PC-9 (cell line): ENCODE data around the gene SLC39A10. TPM values are rescaled to one million over a fixed set of nuclear protein-coding genes. Genes with fewer than 3 reads are reported as not detected.

ENCODE experiments used
- BruUV-seq: library from RNA; stranded (reverse); fragments of 400-500 nt; replicated peaks from 2 replicates; lab custom pipeline; 2021; lab: Mats Ljungman, UMichigan
- CTCF ChIA-PET: fragments of 300-600 bp; sonication (Branson Sonifier 250); formaldehyde crosslinking; loops from one replicate; lab custom pipeline; 2022; ENCODE audit warnings: antibody characterized with exemption; lab: Charles Lee
- POLR2A ChIA-PET: fragments of 300-600 bp; sonication (Branson Sonifier 250); formaldehyde crosslinking; loops from one replicate; lab custom pipeline; 2022; ENCODE audit warnings: antibody characterized with exemption; ENCODE audit not compliant: unreplicated experiment; lab: Charles Lee
- DNase-seq, 2 experiments: peaks; one replicate each; pipeline versions ENCODE4 v3.0.0 to v3.0.0-alpha.2; 2015 to 2022; ENCODE audit warnings: mixed read lengths in 1 of 2
- H2AFZ ChIP-seq: fragments of 200-600 bp; sonication (generic); 2 replicates; pipeline ENCODE4 v1.8.1; 2017; ENCODE audit warnings: antibody characterized with exemption
- H3F3A ChIP-seq: fragments of 200-600 bp; sonication (generic); 2 replicates; pipeline ENCODE4 v1.8.1; 2017; ENCODE audit warnings: antibody characterized with exemption, mild to moderate bottlenecking, low read depth; ENCODE audit not compliant: insufficient read depth
- H3K27ac ChIP-seq: fragments of 200-600 bp; sonication (generic); 2 replicates; pipeline ENCODE4 v1.6.1; 2016; ENCODE audit warnings: mixed run types
- H3K27me3 ChIP-seq: fragments of 200-600 bp; sonication (generic); 2 replicates; pipeline ENCODE4 v1.6.1; 2016; ENCODE audit warnings: low read depth, mixed run types; ENCODE audit not compliant: insufficient read depth
- H3K36me3 ChIP-seq: fragments of 200-600 bp; sonication (generic); 2 replicates; pipeline ENCODE4 v1.6.1; 2016; ENCODE audit warnings: low read depth, mixed run types
- H3K4me1 ChIP-seq: fragments of 200-600 bp; sonication (generic); replicated peaks from 2 replicates; pipeline ENCODE4 v1.6.1; 2016; ENCODE audit warnings: mixed run types; ENCODE audit not compliant: insufficient read depth
- H3K4me2 ChIP-seq: fragments of 200-600 bp; sonication (generic); 2 replicates; pipeline ENCODE4 v1.6.1; 2017; ENCODE audit warnings: mixed run types
- H3K4me3 ChIP-seq: fragments of 200-600 bp; sonication (generic); 2 replicates; pipeline ENCODE4 v1.6.1; 2016; ENCODE audit warnings: mixed run types
- H3K79me2 ChIP-seq: fragments of 200-600 bp; sonication (generic); 2 replicates; pipeline ENCODE4 v1.6.1; 2017; ENCODE audit warnings: low read depth, mixed run types
- H3K9me2 ChIP-seq: fragments of 200-600 bp; sonication (generic); 2 replicates; pipeline ENCODE4 v1.8.1; 2017; ENCODE audit warnings: mild to moderate bottlenecking; ENCODE audit not compliant: insufficient read depth
- H3K9me3 ChIP-seq: fragments of 200-600 bp; sonication (generic); 2 replicates; pipeline ENCODE4 v1.8.1; 2016; ENCODE audit warnings: low read depth; ENCODE audit not compliant: insufficient read depth
- H4K20me1 ChIP-seq: fragments of 200-600 bp; sonication (generic); 2 replicates; pipeline ENCODE4 v1.8.1; 2017; ENCODE audit not compliant: insufficient read depth
- EZH2 ChIP-seq: fragments of 200-600 bp; sonication (generic); IDR thresholded peaks from 2 replicates; pipeline ENCODE4 v1.8.0; 2017; ENCODE audit warnings: antibody characterized with exemption, low read depth
- intact Hi-C: fragments of 100-400 bp; cut with micrococcal nuclease; formaldehyde crosslinking; loops from one replicate; pipeline ENCODE4 v1.10.0; 2022; ENCODE audit not compliant: unreplicated experiment
- total RNA-seq: library from RNA; stranded (reverse); gene quantifications from 2 replicates; pipeline ENCODE4 v1.2.3, GENCODE V29; 2021
- TF ChIP-seq, protein P1 (sequence below): fragments of 200-600 bp; sonication (generic); conservative IDR thresholded peaks from 2 replicates; pipeline ENCODE4 v1.6.1; 2017; ENCODE audit warnings: mixed run types, antibody characterized with exemption, mild to moderate bottlenecking, moderate library complexity

SLC39A10 gene
- total RNA-seq, 1 experiment from 2014 or later: 43.7 TPM

DNA sequence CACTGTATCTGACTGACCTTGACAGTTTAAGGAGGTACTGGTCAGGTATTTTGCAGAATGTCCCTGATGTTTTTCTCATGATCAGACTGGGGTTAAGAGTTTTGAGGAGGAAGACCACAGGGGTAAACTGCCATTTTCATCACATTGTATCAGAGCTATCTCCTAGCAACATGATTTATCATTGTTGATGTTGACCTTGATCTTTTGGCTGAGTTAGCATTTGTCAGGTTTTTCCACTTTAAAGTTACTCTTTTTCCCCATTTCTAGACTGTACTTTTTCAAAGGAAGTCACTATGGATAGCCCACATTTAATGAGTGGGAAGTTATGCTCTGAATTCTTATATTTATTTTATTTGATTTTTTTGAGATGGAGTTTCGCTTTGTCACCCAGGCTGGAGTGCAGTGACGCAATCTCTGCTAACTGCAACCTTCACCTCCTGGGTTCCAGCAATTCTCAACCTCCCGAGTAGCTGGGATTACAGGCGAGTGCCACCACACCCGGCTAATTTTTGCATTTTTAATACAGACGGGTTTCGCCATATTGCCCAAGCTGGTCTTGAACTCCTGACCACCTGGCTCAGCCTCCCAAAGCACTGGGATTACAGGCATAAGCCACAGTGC lies 17.7 kb upstream of the SLC39A10 start:
- no TSS peak for BruUV-seq

DNA sequence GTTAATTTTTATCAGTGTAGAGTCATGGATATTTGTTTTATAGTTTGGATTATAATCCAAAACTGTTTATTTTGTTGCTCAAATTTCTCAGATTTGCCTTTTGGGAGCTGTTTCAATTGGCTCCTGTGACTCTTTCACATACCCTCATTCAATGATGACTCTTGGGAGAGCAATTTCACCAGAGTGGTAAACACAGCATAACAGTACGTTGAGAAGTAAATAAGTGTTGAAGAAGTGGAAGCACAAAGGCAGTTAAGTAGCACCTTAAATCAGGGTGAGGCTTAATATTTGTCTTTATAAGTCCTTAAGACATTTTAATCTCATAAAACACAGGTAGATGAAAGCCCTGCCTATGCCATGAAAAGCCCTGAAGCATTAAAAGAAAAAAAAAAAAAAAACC lies 17.1 kb upstream of the SLC39A10 start:
- no peak overlapping the region for H3K4me3 ChIP-seq
- TF ChIP-seq, protein P1, sequence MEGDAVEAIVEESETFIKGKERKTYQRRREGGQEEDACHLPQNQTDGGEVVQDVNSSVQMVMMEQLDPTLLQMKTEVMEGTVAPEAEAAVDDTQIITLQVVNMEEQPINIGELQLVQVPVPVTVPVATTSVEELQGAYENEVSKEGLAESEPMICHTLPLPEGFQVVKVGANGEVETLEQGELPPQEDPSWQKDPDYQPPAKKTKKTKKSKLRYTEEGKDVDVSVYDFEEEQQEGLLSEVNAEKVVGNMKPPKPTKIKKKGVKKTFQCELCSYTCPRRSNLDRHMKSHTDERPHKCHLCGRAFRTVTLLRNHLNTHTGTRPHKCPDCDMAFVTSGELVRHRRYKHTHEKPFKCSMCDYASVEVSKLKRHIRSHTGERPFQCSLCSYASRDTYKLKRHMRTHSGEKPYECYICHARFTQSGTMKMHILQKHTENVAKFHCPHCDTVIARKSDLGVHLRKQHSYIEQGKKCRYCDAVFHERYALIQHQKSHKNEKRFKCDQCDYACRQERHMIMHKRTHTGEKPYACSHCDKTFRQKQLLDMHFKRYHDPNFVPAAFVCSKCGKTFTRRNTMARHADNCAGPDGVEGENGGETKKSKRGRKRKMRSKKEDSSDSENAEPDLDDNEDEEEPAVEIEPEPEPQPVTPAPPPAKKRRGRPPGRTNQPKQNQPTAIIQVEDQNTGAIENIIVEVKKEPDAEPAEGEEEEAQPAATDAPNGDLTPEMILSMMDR: no peak
- no peak for TF ChIP-seq EZH2
- no peak overlapping the region for H3K4me2 ChIP-seq
- no peak overlapping the region for H2AFZ ChIP-seq
- no peaks in the 10 kb centered on the region for H3K9me2 ChIP-seq
- H3K4me1 ChIP-seq: no peaks in the 10 kb centered on the region
- H3K9me3 ChIP-seq: no peaks in the 10 kb centered on the region
- BruUV-seq: no TSS peak
- ChIA-PET CTCF (no interaction called here), POLR2A (no interaction called here)
- H3K36me3 ChIP-seq: no peaks in the 10 kb centered on the region
- DNase-seq: no peak
- H3K27ac ChIP-seq: no peak overlapping the region
- no peaks in the 10 kb centered on the region for H3K27me3 ChIP-seq
- intact Hi-C loops: no loop called here
- no peaks in the 10 kb centered on the region for H3K79me2 ChIP-seq
- H3F3A ChIP-seq: no peaks in the 10 kb centered on the region
- H4K20me1 ChIP-seq: no peaks in the 10 kb centered on the region

More for the DNA sequence above, 17.7 kb upstream of the SLC39A10 start:
- Histone ChIP-seq H3K9me3 (no peaks in the 10 kb centered on the region), H3K27ac (no peak overlapping the region), H3K79me2 (no peaks in the 10 kb centered on the region), H3K4me3 (no peak overlapping the region), H2AFZ (no peak overlapping the region), H3K36me3 (no peaks in the 10 kb centered on the region), H4K20me1 (no peaks in the 10 kb centered on the region), H3F3A (no peaks in the 10 kb centered on the region), H3K9me2 (no peaks in the 10 kb centered on the region), H3K27me3 (no peaks in the 10 kb centered on the region), H3K4me1 (no peaks in the 10 kb centered on the region), H3K4me2 (no peak overlapping the region)
- intact Hi-C loops: no loop called here
- ChIA-PET POLR2A (no interaction called here), CTCF (no interaction called here)
- DNase-seq: no peak
- TF ChIP-seq EZH2: no peak
- TF ChIP-seq, protein P1: no peak

DNA sequence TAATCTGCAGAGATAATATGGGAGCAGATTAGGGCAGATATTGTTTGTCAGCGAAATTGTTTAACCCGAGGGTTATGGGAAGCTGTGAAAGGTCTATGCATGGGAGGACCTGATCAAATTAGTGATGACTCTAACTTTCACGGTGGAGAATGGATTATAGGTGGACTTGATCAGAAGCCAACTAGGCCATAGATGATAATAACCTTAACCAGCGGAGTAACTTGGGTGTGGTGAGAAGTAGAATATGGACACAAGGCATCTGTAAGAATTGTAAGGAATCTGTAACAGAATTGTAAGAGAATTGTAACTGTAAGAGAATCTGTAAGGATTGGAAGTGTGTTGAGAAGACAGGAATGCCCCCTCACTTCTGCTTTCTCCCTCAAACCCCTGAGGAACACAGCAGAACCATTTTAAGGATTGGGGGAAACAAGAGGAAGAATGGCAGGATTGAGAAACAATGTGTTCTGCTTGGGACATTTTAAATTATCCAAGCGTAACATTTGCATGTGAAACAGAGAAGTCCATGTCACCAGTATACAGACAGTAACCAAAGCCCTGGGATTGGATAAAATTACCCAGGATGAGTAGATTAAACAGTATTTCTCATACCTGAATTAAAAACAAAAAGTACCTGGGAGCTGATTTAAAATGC lies 14.9 kb upstream of the SLC39A10 start:
- H3K4me1 ChIP-seq: no peaks in the 10 kb centered on the region
- no peak for DNase-seq
- H3K4me2 ChIP-seq: no peak overlapping the region
- no peak overlapping the region for H3K4me3 ChIP-seq
- POLR2A ChIA-PET: no interaction called here
- no peaks in the 10 kb centered on the region for H3K36me3 ChIP-seq
- H4K20me1 ChIP-seq: no peaks in the 10 kb centered on the region
- CTCF ChIA-PET: no interaction called here
- no peaks in the 10 kb centered on the region for H3K9me2 ChIP-seq
- no peak overlapping the region for H2AFZ ChIP-seq
- H3K27ac ChIP-seq: no peak overlapping the region
- no peaks in the 10 kb centered on the region for H3K27me3 ChIP-seq
- H3K9me3 ChIP-seq: no peaks in the 10 kb centered on the region
- H3K79me2 ChIP-seq: no peaks in the 10 kb centered on the region
- intact Hi-C loops: no loop called here
- no peaks in the 10 kb centered on the region for H3F3A ChIP-seq
- TF ChIP-seq, protein P1: no peak
- TF ChIP-seq EZH2: no peak
- BruUV-seq: no TSS peak
